OCI-LY3 (cell line): ENCODE data around the gene DHX36.

Source experiments
- CTCF ChIP-seq: fragments of 200-600, 300-600 bp; sonication (generic); IDR thresholded peaks from 2 replicates; pipeline ENCODE4 v1.5.1; 2014; ENCODE audit warnings: antibody characterized with exemption, low read length, low read depth
- EZH2phosphoT487 ChIP-seq: fragments of 200-600 bp; shearing (Covaris generic); IDR thresholded peaks from 2 replicates; pipeline ENCODE4 v1.6.1; 2018; ENCODE audit warnings: antibody characterized with exemption, mixed run types, low read depth

- TF ChIP-seq CTCF (no peak), EZH2phosphoT487 (no peak)
These were observed 99.9 kb downstream of the DHX36 start for GRCh38 chr3:154224366-154224765.
